H1 (cell line): ENCODE results near the gene CACNA2D3.

Experiments
- EP300 ChIP-seq, 2 experiments: IDR thresholded peaks; 1 replicate in 1 of 2; 2 replicates in 1 of 2; pipeline ENCODE4 v1.6.1; 2011 to 2012; ENCODE audit warnings: low read depth in 2 of 2, low read length in 2 of 2, mild to moderate bottlenecking in 2 of 2, borderline replicate concordance in 1 of 2, inconsistent platforms in 1 of 2, moderate library complexity in 1 of 2
- JUN ChIP-seq: IDR thresholded peaks from 2 replicates; pipeline ENCODE4 v1.6.1; 2011; ENCODE audit warnings: low read depth, mild to moderate bottlenecking, improper control_type of control experiment, low read length
- JUND ChIP-seq: IDR thresholded peaks from 2 replicates; pipeline ENCODE4 v1.6.1; 2011; ENCODE audit warnings: mild to moderate bottlenecking, improper control_type of control experiment, low read length
- PHF8 ChIP-seq: fragments of 200-600 bp; sonication (generic); conservative IDR thresholded peaks from 2 replicates; pipeline ENCODE4 v1.7.1; 2012; ENCODE audit warnings: low read depth, mild to moderate bottlenecking, inconsistent platforms, low read length, moderate library complexity
- POLR2A ChIP-seq, 2 experiments: IDR thresholded peaks; 1 replicate in 1 of 2; 2 replicates in 1 of 2; pipeline ENCODE4 v1.6.1; 2011; ENCODE audit warnings: low read depth in 2 of 2, low read length in 2 of 2, mild to moderate bottlenecking in 2 of 2; ENCODE audit errors: control extremely low read depth in 1 of 2
- POLR2AphosphoS5 ChIP-seq: IDR thresholded peaks from 2 replicates; pipeline ENCODE4 v1.6.1; 2011; ENCODE audit warnings: low read depth, low read length
- TCF12 ChIP-seq: IDR thresholded peaks from 2 replicates; pipeline ENCODE4 v1.6.1; 2011; ENCODE audit warnings: low read depth, mild to moderate bottlenecking, low read length
- TF ChIP-seq, protein P1 (sequence below): IDR thresholded peaks from 2 replicates; pipeline ENCODE4 v1.6.1; 2012; ENCODE audit warnings: low read length, inconsistent platforms
- TF ChIP-seq, protein P2 (sequence below), 3 experiments: IDR thresholded peaks; 1 replicate in 2 of 3; 2 replicates in 1 of 3; pipeline versions ENCODE4 v1.5.1 to v1.6.1; 2011; ENCODE audit warnings: low read length in 3 of 3, mild to moderate bottlenecking in 3 of 3, inconsistent platforms in 2 of 3, low read depth in 1 of 3, moderate library complexity in 1 of 3; ENCODE audit not compliant: insufficient read depth in 1 of 3; ENCODE audit errors: control extremely low read depth in 1 of 3
- TF ChIP-seq, protein P3 (sequence below): IDR thresholded peaks from 2 replicates; pipeline ENCODE4 v1.6.1; 2012; ENCODE audit warnings: inconsistent platforms

DNA sequence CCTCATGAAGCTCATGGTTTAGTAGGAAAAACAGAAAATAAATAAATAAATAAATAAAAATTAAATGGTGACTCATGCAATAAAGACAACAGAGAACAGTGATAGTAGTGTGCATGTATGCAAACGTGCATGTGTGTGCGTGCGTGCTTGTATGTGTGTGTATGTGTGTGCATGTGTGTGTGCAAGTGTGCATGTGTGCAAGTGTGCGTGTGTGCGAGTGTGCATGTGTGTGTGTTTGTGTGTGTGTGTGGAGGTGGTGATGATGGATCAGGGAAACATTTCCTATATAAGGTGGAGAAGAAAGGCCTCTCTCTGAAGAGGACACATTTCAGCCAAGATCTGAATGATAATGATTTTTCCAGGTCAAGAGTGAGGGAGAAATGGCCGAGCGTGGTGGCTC is 47.2 kb downstream of the CACNA2D3 start:
- TF ChIP-seq POLR2A (IDR thresholded peaks at IDR 0.05; ENCODE audit: control extremely low read depth in 1 of 2, low read depth in 2 of 2, low read length in 2 of 2): no peak
- no peak for TF ChIP-seq JUND
- TF ChIP-seq, protein P1, sequence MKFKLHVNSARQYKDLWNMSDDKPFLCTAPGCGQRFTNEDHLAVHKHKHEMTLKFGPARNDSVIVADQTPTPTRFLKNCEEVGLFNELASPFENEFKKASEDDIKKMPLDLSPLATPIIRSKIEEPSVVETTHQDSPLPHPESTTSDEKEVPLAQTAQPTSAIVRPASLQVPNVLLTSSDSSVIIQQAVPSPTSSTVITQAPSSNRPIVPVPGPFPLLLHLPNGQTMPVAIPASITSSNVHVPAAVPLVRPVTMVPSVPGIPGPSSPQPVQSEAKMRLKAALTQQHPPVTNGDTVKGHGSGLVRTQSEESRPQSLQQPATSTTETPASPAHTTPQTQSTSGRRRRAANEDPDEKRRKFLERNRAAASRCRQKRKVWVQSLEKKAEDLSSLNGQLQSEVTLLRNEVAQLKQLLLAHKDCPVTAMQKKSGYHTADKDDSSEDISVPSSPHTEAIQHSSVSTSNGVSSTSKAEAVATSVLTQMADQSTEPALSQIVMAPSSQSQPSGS: no peak
- TF ChIP-seq EP300 (IDR thresholded peaks at IDR 0.05; ENCODE audit: borderline replicate concordance in 1 of 2, low read depth in 2 of 2, low read length in 2 of 2): no peak
- TF ChIP-seq, protein P2, sequence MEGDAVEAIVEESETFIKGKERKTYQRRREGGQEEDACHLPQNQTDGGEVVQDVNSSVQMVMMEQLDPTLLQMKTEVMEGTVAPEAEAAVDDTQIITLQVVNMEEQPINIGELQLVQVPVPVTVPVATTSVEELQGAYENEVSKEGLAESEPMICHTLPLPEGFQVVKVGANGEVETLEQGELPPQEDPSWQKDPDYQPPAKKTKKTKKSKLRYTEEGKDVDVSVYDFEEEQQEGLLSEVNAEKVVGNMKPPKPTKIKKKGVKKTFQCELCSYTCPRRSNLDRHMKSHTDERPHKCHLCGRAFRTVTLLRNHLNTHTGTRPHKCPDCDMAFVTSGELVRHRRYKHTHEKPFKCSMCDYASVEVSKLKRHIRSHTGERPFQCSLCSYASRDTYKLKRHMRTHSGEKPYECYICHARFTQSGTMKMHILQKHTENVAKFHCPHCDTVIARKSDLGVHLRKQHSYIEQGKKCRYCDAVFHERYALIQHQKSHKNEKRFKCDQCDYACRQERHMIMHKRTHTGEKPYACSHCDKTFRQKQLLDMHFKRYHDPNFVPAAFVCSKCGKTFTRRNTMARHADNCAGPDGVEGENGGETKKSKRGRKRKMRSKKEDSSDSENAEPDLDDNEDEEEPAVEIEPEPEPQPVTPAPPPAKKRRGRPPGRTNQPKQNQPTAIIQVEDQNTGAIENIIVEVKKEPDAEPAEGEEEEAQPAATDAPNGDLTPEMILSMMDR (IDR thresholded peaks at IDR 0.05; ENCODE audit: control extremely low read depth in 1 of 3, insufficient read depth in 1 of 3, low read depth in 1 of 3, low read length in 3 of 3): no peak
- no peak for TF ChIP-seq TCF12
- TF ChIP-seq POLR2AphosphoS5: no peak
- TF ChIP-seq PHF8: no peak
- TF ChIP-seq, protein P3, sequence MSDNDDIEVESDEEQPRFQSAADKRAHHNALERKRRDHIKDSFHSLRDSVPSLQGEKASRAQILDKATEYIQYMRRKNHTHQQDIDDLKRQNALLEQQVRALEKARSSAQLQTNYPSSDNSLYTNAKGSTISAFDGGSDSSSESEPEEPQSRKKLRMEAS: no peak
- TF ChIP-seq JUN: no peak
